Measurements from ENCODE around the gene ASXL2.
A peak's percentile ranks its signal among the peaks of the same experiment; 100 is the strongest.
"Not testable (repeated sequence)": the region's sequence is repeated elsewhere in the genome, so short reads cannot be mapped to it uniquely, and the experiment has no call there.

ASXL2 gene

DNA sequence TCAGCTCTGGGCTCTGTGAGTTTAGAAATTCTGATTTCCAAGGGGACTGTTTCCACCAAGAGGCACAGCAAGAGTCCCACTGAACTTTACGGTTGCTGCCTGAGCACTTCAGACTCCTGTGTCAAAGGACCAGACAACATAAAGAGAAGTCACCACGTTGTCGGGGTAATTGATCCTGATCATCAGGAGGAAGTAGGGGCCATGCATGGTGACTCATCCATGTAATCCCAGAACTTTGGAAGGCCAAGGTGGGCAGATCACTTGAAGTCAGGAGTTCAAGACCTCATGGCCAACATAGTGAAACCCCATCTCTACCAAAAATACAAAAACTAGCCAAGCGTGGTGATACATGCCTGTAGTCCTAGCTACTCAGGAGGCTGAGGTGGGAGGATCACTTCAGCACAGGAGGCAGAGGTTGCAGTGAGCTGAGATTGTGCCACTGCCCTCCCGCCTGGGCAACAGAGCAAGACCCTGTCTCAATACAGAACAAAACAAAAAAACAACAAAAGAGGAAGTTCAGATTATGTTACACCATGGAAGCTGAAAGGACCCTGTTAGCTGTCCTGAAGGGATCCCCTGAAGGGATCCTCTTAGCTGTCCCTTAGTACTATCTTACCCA, 9.4 kb upstream of the ASXL2 start:
- no peak for DNase-seq

DNA sequence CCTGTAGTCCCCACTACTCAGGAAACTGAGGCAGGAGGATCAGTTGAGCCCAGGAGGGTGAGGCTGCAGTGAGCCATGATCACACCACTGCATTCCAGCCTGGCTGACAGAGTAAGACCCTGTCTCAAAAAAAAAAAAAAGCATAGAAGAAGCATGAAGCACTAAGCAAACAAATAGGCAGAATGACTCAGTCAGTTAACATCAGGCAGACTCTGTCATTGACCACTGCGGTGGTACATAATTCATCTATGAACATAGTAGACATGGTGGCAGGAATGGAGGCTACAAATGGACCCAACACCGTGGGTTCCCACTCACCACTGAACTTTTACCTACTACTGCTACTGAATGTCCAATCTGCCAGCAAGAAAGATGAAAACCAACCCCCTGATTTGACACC, 7.6 kb upstream of the ASXL2 start:
- no peak for DNase-seq

DNA sequence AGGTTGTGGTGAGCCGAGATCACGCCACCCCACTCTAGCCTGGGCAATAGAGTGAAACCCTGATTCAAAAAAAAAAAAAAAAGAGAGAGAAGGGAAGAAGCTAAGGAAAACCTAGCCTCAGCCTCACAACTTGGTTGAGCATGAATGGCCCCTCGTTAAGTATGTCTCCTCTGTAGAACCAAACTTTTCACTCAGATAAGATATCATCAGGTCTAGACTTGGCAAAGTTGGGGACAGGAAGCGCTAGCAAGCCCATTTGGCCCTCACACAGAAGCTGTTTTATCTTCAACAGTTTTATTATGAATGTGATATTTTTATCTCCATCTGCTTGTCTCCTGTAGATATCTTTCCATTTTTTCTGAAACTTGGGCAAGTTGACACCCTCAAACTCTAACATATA, 3.5 kb upstream of the ASXL2 start:
- no peak for DNase-seq

DNA sequence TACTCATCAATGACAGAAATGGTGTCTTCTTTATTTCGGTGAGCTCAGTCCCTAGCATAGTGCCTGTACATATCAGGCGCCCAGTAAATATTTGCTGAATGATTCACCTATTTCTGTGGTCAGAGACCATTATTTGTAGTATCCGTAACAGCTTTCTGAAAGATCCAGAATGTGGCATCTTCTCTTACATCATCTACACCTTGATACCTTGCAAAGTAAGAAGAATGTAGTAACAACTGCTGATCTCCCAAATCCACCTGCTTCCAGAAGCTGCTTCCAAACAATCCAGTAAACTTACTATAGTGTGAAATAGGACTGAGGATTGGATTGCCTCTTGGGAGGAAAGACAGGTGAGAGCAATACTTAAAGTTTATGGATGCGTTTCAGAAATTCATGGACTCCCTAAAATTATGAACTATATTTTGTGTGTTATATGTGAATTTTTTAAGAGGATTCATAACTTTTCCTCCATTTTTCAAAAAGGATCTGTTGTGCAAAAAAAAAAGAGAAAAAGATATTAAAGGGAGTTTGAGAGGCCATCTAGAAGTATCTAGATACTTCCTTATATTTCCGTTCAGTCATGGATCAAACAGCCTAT, 945 bp upstream of the ASXL2 start:
- no peak for DNase-seq

DNA sequence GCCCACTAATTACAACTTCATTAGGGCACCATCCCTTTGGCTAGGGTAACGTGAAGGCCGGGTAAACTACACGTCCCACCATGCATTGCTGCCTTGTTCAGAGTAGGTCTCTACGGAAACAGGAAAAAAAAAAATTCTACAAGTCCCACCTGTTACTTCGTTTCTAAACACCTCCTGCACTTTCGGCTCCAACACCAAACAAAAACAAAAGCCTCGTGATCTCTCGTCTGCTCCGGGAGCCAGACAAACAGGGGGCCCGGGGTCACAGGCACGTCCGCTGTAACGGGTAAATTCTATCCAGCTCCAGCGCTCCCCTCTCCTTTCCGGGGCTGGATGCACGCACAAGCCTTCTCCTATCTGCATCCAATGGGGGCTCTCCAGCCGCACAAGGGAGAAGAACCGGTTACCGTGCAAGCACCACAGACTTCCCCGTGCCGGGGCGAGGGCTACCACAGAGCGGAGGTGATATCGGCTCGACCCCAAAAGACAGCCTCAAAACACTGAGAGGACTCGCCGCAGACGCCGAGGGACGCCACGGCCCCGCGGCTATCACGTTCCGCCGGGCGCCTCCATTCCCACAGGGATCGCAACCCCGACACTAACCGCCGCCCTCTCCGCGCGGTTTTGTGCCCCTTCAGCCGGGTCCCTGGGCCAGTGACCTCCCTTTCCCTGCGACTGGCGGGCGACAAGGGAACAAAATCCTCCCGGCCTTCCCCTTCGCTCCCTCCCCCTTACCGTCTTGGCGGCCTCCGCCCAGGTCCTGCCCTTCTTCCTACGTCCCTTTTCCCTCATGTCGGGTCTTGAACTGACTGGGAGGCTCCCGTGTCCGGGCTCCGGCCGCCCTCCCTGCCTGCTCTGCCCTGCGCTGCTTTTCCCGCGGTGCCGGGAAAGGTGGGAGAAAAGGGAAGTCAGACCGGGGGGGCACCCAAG, 591 bp downstream of the ASXL2 start:
- DNase-seq, result peak; percentile 48 to 51

DNA sequence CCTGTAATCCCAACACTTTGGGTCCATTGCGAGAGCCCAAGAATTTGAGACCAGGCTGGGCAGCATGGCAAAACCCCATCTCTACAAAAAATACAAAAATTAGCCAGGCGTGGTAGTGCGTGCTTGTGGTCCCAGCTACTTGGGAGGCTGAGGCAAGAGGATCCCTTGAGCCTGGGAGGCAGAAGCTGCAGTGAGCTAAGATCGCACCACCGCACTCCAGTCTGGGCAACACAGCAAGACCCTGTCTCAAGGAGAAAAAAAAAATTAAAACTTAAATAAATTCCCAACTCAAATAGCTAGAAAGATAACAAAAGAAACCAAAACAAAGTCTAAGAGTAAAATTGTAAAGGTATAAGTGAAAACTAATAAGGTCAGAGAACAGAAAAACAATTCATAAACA, 6.2 kb downstream of the ASXL2 start:
- DNase-seq, result no peak

DNA sequence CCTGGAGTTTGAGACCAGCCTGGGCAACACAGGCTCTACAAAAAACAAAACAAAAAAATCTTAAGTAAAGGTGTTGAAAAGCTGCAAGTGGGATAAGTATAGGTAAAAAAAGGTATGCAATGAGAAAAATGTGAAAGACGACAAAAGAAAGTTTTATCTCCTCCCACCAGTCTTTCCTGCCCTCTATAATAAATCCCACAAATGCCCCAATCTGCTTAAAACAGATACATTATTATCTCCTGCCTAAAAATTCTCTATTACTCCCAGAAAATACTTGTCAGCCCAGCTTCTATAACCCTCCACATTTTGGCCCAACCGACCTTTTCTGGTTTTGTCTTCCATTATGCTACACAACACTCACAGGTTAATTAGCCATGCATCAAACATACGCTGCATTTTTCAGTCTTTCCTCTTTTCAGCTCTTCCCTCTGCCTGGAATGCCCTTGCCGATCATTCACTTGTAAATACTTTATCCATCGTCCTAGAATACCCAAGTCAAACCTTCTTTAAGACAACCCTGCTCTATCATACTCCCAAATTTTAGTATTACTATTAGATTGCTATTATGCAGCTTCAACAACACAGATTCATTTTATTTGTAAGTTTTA, 10.8 kb downstream of the ASXL2 start:
- no peak for DNase-seq

DNA sequence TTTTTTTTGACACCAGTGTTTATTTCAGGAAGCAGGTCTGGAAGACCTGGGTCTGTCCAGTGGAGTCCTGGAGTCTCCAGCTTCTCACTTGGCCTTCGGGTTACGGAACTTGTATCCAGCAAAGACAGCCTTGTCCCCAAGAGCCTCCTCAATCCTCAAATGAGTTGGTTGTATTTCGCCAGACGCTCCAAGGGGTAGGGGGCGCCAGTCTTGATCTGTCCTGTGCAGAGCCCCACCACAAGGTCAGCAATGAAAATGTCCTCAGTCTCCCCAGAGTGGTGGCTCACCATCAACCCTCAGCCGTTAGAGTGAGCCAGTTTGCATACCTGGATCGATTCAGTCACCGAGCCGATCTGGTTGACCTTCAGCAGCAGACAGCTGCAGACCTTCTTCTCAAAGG, 21.9 kb downstream of the ASXL2 start:
- DNase-seq, result no peak

DNA sequence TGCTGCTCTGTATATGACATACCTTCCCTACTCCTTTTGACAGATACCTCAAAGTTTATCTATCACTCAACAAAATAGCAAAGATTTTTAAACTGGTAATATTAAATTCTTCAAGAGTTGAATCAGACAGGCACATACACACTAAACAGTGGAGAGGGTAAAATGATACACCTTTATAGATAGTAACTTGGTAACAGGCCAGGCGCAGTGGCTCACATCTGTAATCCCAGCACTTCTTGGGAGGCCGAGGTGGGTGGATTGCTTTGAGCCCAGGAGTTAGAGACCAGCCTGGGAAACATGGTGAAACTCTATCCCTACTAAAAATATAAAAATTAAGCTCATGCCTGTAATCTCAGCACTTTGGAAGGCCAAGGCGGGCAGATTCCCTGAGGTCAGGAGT, 23.2 kb downstream of the ASXL2 start:
- DNase-seq, result no peak

DNA sequence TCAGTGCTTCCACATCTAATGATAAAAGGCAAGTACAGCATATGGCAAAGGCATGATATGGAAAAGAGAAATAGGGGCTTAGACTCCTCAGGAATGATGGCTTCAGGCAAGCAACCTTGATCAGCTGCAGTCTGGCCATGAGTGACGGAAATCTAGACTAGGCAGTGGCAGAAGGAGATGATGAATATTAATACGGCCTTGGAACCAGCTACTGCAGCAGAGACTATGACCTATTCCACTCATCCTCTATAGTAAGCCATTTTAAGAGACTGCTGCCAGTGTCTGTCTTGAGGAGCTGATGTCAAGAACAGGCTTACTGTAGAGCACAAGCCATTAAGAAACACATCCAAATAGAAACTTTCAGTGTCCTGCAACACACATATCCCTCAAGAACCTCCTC, 23.7 kb downstream of the ASXL2 start:
- no peak for DNase-seq

DNA sequence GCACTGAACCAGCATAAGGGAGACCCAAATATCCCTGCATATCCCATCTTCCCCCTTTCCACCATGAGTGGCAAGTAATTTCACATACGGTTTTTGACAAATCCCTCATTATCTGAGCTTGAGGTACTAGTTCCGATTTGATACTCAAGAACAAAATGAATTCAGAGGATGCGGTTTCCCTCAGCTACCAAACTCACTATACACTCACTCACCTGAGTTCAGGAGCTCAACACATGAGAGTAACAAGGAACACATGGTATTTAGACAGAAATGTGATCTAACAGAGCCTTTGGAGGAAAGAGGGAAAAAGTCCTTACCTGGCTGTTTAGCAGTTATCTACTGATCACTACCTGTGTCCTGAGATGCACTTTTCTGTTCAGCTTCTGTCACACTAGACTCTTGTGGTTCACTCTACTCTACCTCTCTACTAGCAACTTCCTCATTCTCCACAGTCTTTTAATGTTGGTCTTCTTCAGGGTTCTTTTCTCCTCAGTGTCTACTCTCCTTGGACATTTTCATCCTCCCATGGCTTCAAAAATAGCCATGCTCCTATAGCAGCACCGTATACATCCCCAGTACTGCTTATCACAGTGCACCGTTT, 25.1 kb downstream of the ASXL2 start:
- DNase-seq, result no peak

DNA sequence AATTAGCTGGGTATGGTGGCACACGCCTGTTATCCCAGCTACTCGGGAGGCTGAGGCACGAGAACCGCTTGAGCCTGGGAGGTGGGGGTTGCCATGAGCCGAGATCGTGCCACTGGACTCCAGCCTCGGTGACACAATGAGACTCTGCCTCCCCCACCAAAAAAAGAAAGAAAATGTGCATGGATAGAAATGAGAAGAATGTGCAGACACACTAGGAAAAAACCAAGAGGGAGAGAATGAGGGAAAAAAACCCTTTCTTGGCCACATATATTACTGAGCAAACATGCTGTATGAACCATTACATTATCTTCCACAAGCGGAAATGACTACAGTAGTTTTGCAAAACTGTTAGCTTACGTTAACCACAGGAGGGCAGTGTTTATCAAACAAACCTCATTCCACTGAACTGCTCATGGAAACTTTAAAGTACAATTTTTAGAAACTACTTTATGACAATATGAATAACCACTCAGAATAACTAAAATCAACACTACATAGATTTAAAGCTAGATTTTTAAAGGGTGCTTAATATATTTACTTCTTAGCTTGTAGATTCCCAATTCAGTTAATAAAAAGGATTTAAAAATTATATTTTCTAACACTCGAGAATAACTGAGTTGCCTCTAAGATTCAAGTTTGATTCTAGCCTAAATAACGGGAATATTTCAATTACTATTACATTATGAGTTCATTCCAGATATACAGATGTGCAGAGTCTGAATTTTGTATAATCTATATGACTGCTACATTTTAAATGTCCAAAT, 26.4 kb downstream of the ASXL2 start:
- DNase-seq, result peak; percentile 16 to 44

DNA sequence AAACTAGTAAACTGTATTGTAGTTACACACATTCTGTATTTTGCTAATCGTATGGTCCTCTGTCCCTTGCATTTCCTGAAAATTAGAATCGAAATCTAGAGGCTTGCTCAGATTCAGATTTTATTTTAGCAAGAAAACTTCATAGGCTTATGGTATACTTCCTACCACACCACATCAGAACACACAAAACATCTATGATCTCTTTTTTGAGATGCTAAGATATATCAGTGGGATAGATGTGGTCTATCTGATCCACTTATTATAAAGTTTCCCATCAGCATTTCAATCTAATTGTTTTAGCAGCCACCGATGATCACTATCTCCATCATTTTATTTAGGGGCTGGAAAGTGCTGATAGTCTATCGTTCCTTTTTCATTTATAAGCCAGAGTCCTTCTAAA, 27.9 kb downstream of the ASXL2 start:
- DNase-seq, result not testable (repeated sequence)

DNA sequence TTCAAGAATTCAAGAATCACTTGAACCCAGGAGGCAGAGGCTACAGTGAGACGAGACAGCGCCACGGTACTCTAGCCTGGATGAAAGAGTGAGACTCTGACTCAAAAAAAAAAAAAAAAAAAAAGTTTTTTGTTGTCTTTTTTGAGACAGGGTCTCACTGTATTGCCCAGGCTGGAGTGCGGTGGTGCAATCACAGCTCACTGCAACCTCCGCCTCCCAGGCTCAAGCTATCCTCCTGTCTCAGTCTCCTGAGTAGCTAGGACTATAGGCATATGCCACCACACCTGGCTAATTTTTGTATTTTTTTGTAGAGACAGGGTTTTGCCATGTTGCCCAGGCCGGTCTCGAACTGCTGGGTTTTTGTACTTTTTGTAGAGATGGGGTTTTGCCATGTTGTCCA, 28.9 kb downstream of the ASXL2 start:
- DNase-seq, result not testable (repeated sequence)

DNA sequence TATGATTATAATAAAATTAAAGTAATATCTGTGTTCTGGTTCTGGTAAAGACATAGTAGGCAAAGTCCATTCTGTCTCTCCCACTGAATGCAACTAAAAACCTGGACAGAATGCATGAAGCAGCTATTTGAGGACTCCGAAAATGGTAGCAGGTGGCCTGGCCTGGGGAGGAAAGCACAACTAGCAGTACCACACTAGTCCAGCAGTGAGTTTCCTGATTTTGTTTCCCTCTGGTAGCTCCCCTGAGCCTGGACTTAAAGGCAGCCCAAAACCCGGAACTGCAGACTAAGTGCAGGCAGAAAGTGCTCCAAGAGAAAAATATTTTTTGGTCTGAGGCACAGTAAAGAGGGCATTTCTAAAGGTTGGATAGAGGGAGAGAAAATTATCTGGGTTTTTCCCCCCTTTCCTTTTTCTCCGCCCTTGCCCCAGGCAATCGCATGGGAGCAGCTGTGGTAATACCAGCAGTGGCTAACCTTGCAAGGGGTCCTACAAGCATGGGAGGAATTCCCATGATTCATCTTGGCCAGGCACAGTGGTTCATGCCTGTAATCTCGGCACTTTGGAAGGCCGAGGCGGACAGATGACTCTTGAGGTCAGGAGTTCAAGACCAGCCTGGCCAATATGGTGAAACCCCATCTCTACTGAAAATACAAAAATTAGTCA, 32.3 kb downstream of the ASXL2 start:
- DNase-seq, result no peak

DNA sequence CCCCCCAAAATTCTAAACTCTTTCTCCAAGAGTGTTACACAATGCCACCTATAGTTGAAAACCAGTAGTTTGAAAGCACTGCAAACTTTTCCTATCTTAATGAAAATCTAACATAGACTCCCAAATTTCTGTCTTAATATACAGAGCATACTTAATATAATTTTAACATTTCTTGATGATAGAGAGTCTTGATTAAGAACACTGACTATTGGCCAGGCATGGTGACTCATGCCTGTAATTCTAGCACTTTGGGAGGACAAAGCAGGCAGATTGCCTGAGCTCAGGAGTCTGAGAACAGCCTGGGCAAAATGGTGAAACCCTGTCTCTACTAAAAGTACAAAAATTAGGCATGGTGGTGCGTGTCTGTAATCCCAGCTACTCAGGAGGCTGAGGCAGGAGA, 34.2 kb downstream of the ASXL2 start:
- DNase-seq, result no peak

DNA sequence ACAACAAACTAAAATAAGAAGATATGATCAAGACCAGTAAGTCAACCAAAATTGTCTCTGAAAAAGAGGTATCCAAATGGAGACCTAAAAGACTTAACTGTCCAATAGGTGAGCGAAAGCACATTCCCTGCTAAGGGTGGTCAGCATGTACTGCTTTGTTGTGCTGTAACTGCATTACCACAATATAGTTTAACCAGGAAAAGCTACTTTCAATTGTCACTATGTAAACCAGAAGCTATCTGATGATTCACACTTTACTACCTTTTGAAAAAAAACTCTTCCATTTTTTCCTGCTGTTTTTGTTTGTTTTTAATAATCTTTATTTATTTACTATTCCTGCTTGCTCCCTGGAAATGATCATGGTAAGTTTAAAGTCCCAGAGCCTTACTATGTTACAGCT, 36.1 kb downstream of the ASXL2 start:
- no peak for DNase-seq

DNA sequence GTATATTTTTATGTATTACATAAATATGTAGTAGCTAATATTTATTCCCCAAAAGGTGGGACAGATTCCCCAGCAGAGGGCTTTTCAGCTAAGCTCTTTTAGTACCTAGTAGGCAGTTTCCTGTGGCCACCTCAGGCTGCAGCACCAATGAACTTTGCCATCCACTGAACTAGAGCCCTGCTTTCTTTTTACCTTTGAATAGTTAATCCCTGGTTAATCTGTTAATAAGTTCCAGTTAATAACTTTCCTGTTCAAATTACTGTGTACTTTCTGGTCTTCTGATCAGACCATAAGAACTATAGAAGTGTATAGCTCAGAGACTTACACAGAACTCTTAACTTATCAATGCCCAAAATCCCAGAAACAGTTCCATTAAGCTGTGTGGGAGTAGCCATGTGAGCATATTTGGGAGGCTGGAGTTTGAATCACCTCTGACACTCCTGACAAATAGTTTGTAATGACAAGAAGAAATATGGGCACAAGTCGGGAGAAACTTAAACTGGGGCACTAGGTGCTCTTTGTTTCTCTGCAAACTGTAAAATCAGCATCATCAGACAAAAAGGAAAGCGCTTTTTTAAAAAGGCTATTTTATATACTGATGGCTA, 40.0 kb downstream of the ASXL2 start:
- no peak for DNase-seq

DNA sequence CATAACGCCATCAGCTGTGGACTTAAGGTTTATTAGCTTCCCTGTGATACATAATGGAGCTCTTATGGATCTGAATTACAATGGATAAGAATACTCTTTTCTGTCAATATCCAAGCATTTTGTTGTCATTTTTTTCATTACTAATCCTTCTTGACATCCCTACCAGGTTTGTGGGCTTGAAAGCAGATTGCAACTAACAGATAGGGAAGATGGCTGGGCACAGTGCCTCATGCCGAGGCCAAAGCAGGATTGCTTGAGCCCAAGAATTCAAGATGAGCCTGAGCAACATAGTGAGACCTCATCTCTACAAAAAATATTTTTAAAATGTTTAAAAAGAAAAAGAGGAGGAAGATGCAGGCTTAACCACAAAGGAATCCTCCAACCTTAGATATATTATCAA, 42.4 kb downstream of the ASXL2 start:
- no peak for DNase-seq

DNA sequence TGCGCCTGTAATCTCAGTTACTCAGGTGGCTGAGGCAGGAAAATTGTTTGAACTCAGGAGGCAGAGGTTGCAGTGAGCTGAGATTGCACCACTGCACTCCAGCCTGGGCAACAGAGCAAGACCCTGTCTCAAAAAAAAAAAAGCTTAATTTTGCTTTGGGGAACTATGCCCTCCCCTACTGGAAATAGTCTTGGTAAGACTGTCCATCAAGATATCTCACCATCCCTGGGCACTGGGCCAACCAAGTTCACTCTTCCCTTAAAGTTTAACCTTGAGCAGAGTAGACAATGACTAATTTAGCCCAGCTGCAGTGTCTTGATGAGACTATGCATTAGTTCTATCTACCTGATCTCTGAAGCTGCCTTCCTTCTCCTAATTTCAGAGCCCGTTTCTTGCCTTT, 44.7 kb downstream of the ASXL2 start:
- no peak for DNase-seq

DNA sequence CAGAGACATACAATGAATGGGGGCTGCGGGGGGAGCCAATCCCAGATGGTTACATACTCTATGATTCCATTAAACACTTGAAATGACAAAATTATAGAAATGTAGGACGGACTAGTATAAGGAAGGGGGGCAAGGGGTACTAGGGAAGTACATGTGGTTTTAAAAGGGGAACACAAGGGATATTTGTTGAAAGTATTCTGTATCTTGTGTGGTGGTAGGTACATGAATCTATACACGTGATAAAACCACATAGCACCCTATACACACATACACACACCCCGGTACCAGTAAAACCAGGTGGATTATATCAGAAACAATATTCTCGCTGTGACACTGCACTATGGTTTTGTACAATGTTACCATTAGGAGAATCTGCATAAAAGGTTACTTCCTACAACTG, 45.4 kb downstream of the ASXL2 start:
- no peak for DNase-seq

Measured in activated CD4-positive, alpha-beta T cell treated with anti-CD3 and anti-CD28 coated beads for 4 hours (primary cell).